GM12864 (cell line): Measurements from ENCODE around the gene SLC23A2.

Experiments
- DNase-seq: peaks from one replicate; pipeline ENCODE4 v3.0.0-alpha.2; 2011; ENCODE audit warnings: low read depth
- H3K4me3 ChIP-seq: 2 replicates; pipeline ENCODE4 v1.5.1; 2011; ENCODE audit warnings: mild to moderate bottlenecking, low read depth, low read length, control low read depth
- TF ChIP-seq, protein P1 (sequence below): IDR thresholded peaks from 2 replicates; pipeline ENCODE4 v1.5.1; 2011; ENCODE audit warnings: low read depth, mild to moderate bottlenecking, moderate library complexity, low read length, control low read depth, inconsistent platforms; ENCODE audit errors: missing control alignments

Gene SLC23A2

DNA sequence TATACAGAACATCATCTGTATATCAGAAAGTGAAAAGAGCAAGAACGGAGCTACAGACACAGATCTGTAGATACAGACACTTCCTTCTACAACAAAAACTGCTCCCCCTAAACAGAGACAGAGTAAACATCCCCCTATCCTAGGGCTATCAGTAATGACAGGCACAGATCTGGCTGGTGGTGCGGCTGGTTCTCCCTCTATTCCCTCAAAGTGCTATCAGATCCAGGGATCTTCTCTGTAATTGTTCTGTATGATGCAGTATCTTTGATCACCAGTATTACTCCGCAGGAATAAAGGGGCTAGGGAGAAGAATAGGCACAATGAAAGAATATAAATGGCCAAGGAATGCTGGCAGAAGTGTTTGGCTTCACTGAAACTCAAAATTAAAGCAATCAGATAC lies 80.7 kb downstream of the SLC23A2 start:
- H3K4me3 ChIP-seq, result no peak overlapping the region
- DNase-seq, result no peak
- TF ChIP-seq, protein P1, sequence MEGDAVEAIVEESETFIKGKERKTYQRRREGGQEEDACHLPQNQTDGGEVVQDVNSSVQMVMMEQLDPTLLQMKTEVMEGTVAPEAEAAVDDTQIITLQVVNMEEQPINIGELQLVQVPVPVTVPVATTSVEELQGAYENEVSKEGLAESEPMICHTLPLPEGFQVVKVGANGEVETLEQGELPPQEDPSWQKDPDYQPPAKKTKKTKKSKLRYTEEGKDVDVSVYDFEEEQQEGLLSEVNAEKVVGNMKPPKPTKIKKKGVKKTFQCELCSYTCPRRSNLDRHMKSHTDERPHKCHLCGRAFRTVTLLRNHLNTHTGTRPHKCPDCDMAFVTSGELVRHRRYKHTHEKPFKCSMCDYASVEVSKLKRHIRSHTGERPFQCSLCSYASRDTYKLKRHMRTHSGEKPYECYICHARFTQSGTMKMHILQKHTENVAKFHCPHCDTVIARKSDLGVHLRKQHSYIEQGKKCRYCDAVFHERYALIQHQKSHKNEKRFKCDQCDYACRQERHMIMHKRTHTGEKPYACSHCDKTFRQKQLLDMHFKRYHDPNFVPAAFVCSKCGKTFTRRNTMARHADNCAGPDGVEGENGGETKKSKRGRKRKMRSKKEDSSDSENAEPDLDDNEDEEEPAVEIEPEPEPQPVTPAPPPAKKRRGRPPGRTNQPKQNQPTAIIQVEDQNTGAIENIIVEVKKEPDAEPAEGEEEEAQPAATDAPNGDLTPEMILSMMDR, result no peak

DNA sequence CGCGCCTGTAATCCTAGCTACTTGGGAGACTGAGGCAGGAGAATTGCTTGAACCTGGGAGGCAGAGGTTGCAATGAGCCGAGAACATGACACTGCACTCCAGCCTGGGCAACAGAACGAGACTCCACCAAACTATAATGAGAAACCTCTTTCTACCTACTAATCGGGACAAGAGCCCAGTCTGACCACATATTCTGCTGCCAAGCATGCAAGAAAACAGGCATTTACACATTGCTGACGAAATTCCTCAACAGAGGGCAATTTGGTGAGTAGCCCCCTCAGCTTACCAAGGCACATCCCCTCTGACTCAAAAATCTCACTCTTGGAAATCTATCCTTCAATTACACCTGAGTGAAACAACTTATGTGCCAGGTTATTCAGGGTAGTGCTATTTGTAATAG lies 81.2 kb downstream of the SLC23A2 start:
- TF ChIP-seq, protein P1, result no peak
- no peak overlapping the region for H3K4me3 ChIP-seq
- no peak for DNase-seq

- TF ChIP-seq, protein P1, result no peak
- DNase-seq, result no peak
- H3K4me3 ChIP-seq, result no peak overlapping the region
Observed at GRCh38 chr20:4919047-4919704, 82.1 kb downstream of the SLC23A2 start.

DNA sequence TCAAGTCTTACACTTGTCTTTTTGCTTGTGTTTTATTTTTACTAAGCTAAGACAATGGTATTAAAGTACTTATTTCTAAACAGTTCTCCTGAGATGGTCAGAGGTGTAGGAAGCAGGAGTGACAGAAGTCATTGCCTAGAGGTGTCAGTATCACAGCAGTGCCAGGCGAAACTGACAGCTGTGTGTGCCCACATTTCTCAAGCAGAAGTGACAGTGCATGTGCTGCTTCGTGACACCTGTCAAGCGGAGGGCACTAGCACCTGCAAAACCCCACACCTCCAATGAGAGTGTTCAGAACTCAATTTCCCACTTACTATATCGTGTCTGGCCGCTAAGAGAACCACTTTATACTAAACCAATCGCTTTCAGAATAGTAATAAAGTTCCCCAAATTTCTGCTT lies 82.8 kb downstream of the SLC23A2 start:
- H3K4me3 ChIP-seq, result no peak overlapping the region
- TF ChIP-seq, protein P1, result no peak
- no peak for DNase-seq

- TF ChIP-seq, protein P1, result no peak
- no peak overlapping the region for H3K4me3 ChIP-seq
- DNase-seq, result no peak
Observed at GRCh38 chr20:4916971-4917881, 84.1 kb downstream of the SLC23A2 start.

GRCh38 chr20:4913147-4913546 lies 88.2 kb downstream of the SLC23A2 start:
- no peak for DNase-seq
- TF ChIP-seq, protein P1, result no peak
- no peak overlapping the region for H3K4me3 ChIP-seq
